A204.1 (cell line): ENCODE data around the gene GZMB.
"Not testable (repeated sequence)": the region's sequence is repeated elsewhere in the genome, so short reads cannot be mapped to it uniquely, and the experiment has no call there.

Experiments used
- FAIRE-seq: peaks from 2 replicates; lab custom pipeline; 2012; peaks lifted over from hg19 to GRCh38; lab: Jason Lieb, UNC

GZMB gene

GRCh38 chr14:24630872-24631477 lies 3.0 kb downstream of the GZMB start:
- FAIRE-seq: no peak

GRCh38 chr14:24630087-24630871 lies 3.7 kb downstream of the GZMB start:
- no peak for FAIRE-seq

GRCh38 chr14:24629521-24629920 lies 4.5 kb downstream of the GZMB start:
- no peak for FAIRE-seq

GRCh38 chr14:24613747-24614146 lies 20.2 kb downstream of the GZMB start:
- no peak for FAIRE-seq

GRCh38 chr14:24613241-24613640 lies 20.7 kb downstream of the GZMB start:
- FAIRE-seq: no peak

GRCh38 chr14:24612196-24612595 lies 21.8 kb downstream of the GZMB start:
- FAIRE-seq: no peak

GRCh38 chr14:24609655-24610344 lies 24.2 kb downstream of the GZMB start, which contains the start of gene GZMH:
Gene GZMH, minus strand, starts transcription at chr14:24609685. Its CDS starts 72 bp downstream, at chr14:24609613.
- FAIRE-seq: no peak

- no peak for FAIRE-seq
Measured at GRCh38 chr14:24607635-24608514, 26.1 kb downstream of the GZMB start.

- FAIRE-seq: no peak
Measured at GRCh38 chr14:24607081-24607480, 26.9 kb downstream of the GZMB start.

GRCh38 chr14:24606297-24606696 lies 27.7 kb downstream of the GZMB start:
- FAIRE-seq: no peak

GRCh38 chr14:24605435-24606190 lies 28.4 kb downstream of the GZMB start:
- FAIRE-seq: no peak

- peak; percentile 57 for FAIRE-seq
Measured at GRCh38 chr14:24597403-24597802, 36.6 kb downstream of the GZMB start.

- no peak for FAIRE-seq
Measured at GRCh38 chr14:24595073-24595808, 38.7 kb downstream of the GZMB start.

GRCh38 chr14:24591004-24591403 lies 43.0 kb downstream of the GZMB start:
- FAIRE-seq: not testable (repeated sequence)

GRCh38 chr14:24584402-24584801 lies 49.6 kb downstream of the GZMB start:
- not testable (repeated sequence) for FAIRE-seq
